Left renal cortex interstitium (tissue), 4 donors: ENCODE results near the gene DUSP18. TPM values are rescaled to one million over a fixed set of nuclear protein-coding genes. Genes with fewer than 3 reads are reported as not detected.
"Not testable (repeated sequence)": the region's sequence is repeated elsewhere in the genome, so short reads cannot be mapped to it uniquely, and the experiment has no call there.

Experiments
- DNase-seq, 4 donors: peaks; one replicate each; pipeline ENCODE4 v3.0.0-alpha.2; 2013; ENCODE audit warnings: low read depth in 4 of 4, low spot score in 2 of 4, missing footprints in 1 of 4
- polyA plus RNA-seq, 4 donors: library from polyadenylated mRNA; unstranded; fragments of 120-200 nt; gene quantifications; one replicate each; pipeline ENCODE4 v1.2.1, GENCODE V29; 2013; ENCODE audit not compliant: insufficient read length in 4 of 4

DUSP18 gene
- polyA plus RNA-seq, result 10 to 100 TPM in 1 of 4 donors, 1 to 10 TPM in 3; 5.3 to 12.1 (median 8.1) TPM

GRCh38 chr22:30667494-30668385 is at the start of gene DUSP18:
DUSP18 (minus strand) TSS chr22:30667875; CDS start chr22:30664003, 3,872 bp downstream.
- peak; percentile 56 to 86 (median 80) for DNase-seq

- no peak for DNase-seq
Observed at GRCh38 chr22:30714062-30714461, 46.4 kb upstream of the DUSP18 start.

- DNase-seq, result no peak
Observed at GRCh38 chr22:30712094-30712493, 44.4 kb upstream of the DUSP18 start.

GRCh38 chr22:30709980-30710379 is 42.3 kb upstream of the DUSP18 start:
- not testable (repeated sequence) for DNase-seq

GRCh38 chr22:30705710-30706651 is 38.3 kb upstream of the DUSP18 start:
- DNase-seq, result no peak

GRCh38 chr22:30704978-30705377 is 37.3 kb upstream of the DUSP18 start:
- DNase-seq, result no peak

- DNase-seq, result no peak
Observed at GRCh38 chr22:30702856-30703255, 35.2 kb upstream of the DUSP18 start.

GRCh38 chr22:30701872-30702271 is 34.2 kb upstream of the DUSP18 start:
- no peak for DNase-seq

GRCh38 chr22:30697975-30698374 is 30.3 kb upstream of the DUSP18 start:
- no peak for DNase-seq

GRCh38 chr22:30695871-30696655 is 28.4 kb upstream of the DUSP18 start:
- DNase-seq, result no peak

GRCh38 chr22:30695351-30695851 is 27.7 kb upstream of the DUSP18 start:
- DNase-seq, result no peak

GRCh38 chr22:30694640-30695350 is 27.1 kb upstream of the DUSP18 start, which contains the start of gene OSBP2:
OSBP2 (plus strand) TSS chr22:30694874; CDS start chr22:30694910, 36 bp downstream.
- peak in 2 of 4 donors; percentile 10 to 13 for DNase-seq

- peak; percentile 36 to 56 (median 43) for DNase-seq
Observed at GRCh38 chr22:30694171-30694639, 26.5 kb upstream of the DUSP18 start.

GRCh38 chr22:30691204-30691603 is 23.5 kb upstream of the DUSP18 start:
- DNase-seq, result no peak

GRCh38 chr22:30689622-30690021 is 21.9 kb upstream of the DUSP18 start:
- DNase-seq, result no peak

GRCh38 chr22:30687358-30687757 is 19.7 kb upstream of the DUSP18 start:
- no peak for DNase-seq

- DNase-seq, result no peak
Observed at GRCh38 chr22:30685178-30685577, 17.5 kb upstream of the DUSP18 start.

- no peak for DNase-seq
Observed at GRCh38 chr22:30681831-30682230, 14.2 kb upstream of the DUSP18 start.
